HG03095 (cell line): ENCODE measurements around the gene RAPGEF3.

Experiments
- ATAC-seq: cut with Tn5 transposase; IDR thresholded peaks from one replicate; pipeline ENCODE4 v1.9.1; 2021; ENCODE audit warnings: moderate library complexity; ENCODE audit not compliant: unreplicated experiment

RAPGEF3 gene

DNA sequence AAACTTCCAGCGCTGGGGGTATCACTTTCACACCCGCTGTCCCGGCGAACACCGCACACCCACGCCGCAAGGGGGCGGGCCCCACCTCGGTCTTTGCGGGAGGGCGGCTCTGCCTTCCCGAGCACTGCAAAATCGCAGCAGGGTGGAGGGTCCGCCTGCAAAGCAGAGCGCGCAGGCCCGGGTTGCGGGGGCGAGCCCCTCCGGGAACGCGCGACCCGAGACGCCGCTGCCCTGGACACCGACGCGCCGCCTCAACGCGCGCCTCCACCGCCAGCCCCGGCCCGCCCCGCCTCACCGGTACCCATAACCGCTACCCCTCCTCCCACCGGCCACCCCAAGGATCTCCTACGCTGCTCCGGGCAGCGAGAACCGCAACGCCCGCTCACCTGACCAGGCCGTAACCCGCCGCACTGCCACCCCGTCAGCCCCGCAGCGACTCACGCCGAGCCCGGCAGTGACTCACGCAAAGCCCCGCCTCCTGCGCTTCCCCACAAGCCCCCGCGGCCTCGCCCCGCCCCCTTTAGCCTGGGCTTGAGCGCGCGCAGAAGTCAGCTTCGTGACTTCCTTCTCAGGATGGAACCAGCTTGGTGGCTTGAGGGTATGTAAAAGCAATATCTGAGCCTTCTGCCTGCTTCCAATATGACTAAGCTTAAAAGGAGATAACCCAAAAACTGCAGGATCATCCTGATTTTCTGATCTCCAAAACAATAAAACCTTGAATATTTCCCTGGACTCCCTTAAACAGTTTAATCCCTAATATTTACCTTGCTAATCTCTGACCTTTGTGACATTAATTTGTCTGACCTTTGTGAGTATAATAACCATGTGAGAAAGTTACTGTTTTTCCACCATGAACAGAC, 52.9 kb downstream of the RAPGEF3 start, which contains the start of gene RPAP3:
RPAP3 (minus strand) TSS at position 465 of the 860 bp plus-strand sequence. CDS start 3,190 bp downstream, outside the sequence.
- peak; percentile 80 for ATAC-seq

DNA sequence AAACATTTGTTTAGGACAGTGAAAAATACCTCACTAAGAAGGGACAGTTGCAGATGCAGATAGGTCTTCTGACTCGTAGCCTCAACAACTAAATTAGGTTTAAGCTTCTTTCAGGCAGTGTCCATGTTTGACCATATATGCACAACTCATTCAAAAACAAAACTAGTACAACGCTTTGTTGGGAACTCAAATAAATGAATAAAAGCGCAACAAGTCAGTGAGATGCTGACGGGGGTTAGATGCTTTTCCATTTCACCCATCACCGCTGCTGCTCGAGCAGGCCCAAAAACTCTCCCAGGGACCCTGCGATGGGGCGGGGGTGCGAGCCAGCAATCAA, 53.5 kb downstream of the RAPGEF3 start:
- ATAC-seq: no peak

DNA sequence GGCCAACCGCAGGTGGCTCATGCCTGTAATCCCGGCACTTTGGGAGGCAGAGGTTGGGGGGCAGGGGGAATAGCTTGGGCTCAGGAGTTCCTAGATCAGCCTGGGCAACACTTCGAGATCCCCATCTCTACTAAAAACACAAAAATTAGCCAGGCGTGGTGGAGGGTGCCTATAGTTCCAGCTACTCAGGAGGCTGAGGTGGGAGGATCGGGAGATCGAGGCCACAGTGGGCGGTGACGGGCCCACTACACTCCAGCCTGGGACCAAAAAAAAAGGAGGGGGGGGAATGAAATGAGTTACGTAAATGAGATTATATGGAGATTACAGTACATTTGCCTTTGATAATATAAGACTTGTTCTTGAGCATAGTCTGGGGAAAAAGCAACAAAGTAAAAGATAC, 54.0 kb downstream of the RAPGEF3 start:
- no peak for ATAC-seq

DNA sequence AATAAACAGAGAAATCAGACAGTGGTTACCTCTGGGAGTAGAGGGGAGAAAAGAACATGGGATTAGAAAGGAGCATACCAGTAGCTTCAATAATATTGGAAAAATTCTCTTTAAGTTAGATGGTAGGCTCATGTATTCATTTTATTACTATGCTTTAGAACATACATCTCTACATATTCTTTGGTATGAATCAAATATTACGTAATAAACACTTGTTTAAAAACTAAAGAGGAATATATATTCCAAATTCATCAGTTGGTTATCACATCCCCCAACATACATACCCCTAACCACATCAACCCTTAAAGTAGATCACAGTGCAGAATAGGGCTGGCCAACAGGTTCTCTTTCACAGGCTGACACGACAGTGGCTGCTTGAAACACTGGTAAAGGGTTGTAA, 58.4 kb downstream of the RAPGEF3 start:
- ATAC-seq: no peak

DNA sequence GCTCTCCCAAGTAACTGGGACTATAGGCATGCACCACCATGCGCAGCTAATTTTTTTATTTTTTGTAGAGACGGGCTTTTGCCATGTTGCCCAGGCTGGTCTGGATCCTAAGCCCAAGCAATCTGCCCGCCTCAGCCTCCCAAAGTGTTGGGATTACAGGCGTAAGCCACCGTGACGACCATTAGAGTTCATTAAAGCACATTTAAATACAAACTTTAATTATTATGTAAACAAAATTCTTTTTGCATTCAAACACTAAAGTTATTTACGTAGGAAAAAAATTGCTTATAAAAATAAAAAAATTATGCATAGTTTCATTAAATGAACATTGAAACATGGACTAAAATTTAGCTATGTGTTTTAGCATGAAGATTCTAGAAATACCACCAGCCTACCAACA, 60.0 kb downstream of the RAPGEF3 start:
- no peak for ATAC-seq

DNA sequence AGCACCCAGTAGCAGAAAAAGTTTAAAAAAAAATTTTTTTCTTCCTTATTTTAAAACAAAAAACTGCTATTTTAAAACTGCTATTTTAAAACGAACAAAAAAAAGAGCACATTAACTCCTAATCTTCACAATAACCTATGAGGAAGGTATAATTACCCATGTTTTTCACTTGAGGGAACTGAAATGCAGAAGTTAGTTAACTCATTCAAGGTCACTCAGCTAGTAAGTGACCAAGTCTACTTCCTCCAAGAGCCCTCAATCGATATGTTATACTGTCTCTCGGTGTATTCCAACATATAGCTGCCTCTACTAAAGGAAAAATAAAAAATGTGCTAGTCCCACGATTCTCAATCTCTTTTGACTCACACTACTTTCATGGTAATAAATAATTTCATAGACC, 60.6 kb downstream of the RAPGEF3 start:
- no peak for ATAC-seq

DNA sequence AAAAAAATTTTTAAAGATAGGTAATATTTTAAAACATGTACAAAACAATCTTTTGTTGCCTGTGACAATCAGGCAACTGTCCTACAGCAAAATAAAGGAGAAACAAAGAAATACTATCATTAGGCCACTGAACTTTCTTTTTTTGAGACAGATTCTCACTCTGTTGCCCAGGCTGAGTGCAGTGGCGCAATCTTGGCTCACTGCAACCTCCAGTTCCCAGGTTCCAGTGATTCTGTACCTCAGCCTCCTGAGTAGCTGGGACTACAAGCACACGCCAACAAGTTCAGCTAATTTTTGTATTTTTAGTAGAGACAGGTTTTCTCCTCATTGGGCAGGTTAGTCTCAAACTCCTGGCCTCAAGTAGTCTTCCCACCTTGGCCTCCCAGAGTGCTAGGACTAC, 69.5 kb downstream of the RAPGEF3 start:
- ATAC-seq: no peak

DNA sequence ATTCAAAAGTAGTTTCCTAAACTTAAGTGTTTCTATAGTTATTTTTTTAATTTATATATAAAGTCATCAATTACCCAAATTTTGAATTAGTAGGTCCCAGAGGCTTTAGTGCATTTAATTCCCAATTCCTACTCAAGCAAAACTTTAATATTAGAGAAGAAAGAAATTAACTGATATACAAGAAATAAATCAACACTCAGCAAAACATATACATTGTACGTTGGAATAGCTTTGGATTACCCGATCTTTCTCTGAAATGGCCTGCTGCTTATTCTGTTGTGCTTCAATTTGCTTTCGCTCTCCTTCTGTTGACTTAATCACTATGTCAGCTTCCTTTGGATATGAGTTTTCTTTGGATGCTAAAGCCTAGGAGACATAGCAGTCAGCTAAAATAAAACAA, 71.0 kb downstream of the RAPGEF3 start:
- no peak for ATAC-seq

DNA sequence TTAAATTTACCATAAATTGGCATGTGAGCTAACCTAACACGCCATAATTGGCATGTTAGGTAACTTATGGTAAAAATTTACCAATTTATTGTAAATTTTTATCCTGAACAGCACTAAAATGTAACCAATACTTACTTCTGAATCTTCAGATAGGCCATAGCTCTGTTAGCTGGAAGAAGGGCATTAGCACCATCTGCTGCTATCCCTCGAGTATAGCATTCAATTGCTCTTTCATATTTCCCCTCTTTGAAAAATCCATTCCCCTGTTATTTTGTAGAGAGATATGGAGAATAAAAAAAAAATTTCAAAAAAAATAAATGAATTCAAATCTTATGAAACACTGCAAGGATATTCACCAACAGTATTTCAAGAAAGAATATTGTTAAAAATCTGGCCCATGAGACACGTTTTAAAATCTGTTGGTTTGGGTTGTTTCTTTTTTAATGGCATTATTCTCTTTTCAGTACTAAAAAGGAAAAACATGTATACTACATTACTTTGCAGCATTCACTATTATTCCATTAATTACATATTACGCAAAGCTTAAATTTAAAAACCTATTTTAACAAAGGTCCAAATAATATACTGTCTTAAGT, 71.9 kb downstream of the RAPGEF3 start:
- peak; percentile 62 for ATAC-seq
